Astrocyte (in vitro differentiated cells and primary cell): ENCODE measurements around the gene MFN2. TPM values are rescaled to one million over a fixed set of nuclear protein-coding genes. Genes with fewer than 3 reads are reported as not detected.
A peak's percentile ranks its signal among the peaks of the same experiment; 100 is the strongest.
"Not testable (repeated sequence)": the region's sequence is repeated elsewhere in the genome, so short reads cannot be mapped to it uniquely, and the experiment has no call there.

Source experiments
- DNase-seq: peaks from one replicate; pipeline ENCODE4 v3.0.0-alpha.2; 2010; ENCODE audit warnings: low read depth
- FAIRE-seq: peaks from 2 replicates; lab custom pipeline; 2011; peaks lifted over from hg19 to GRCh38; lab: Jason Lieb, UNC
- H2AFZ ChIP-seq: 2 replicates; pipeline ENCODE4 v1.6.0; 2012; ENCODE audit warnings: low read depth, low read length, inconsistent platforms
- H3K27ac ChIP-seq: 2 replicates; pipeline ENCODE4 v1.5.1; 2011; ENCODE audit warnings: low read depth, low read length, inconsistent platforms
- H3K27me3 ChIP-seq: 2 replicates; pipeline ENCODE4 v1.6.0; 2011; ENCODE audit warnings: low read length, inconsistent platforms; ENCODE audit not compliant: insufficient read depth
- H3K36me3 ChIP-seq: 2 replicates; pipeline ENCODE4 v1.5.1; 2011; ENCODE audit warnings: low read length, inconsistent platforms; ENCODE audit not compliant: insufficient read depth
- H3K4me1 ChIP-seq: 2 replicates; pipeline ENCODE4 v1.5.1; 2011; ENCODE audit warnings: low read length, inconsistent platforms; ENCODE audit not compliant: insufficient read depth
- H3K4me2 ChIP-seq: 2 replicates; pipeline ENCODE4 v1.6.0; 2012; ENCODE audit warnings: low read length, inconsistent platforms
- H3K4me3 ChIP-seq: 2 replicates; pipeline ENCODE4 v1.5.1; 2011; ENCODE audit warnings: low read depth, mild to moderate bottlenecking, low read length, inconsistent platforms; ENCODE audit not compliant: insufficient read depth
- H3K79me2 ChIP-seq: 2 replicates; pipeline ENCODE4 v1.6.0; 2012; ENCODE audit warnings: mild to moderate bottlenecking, low read length, inconsistent platforms; ENCODE audit not compliant: insufficient read depth
- H3K9ac ChIP-seq: 2 replicates; pipeline ENCODE4 v1.6.0; 2012; ENCODE audit warnings: mild to moderate bottlenecking, low read length, inconsistent platforms
- H3K9me3 ChIP-seq: 2 replicates; pipeline ENCODE4 v1.5.1; 2012; ENCODE audit warnings: low read depth, mild to moderate bottlenecking, low read length, inconsistent platforms; ENCODE audit not compliant: insufficient read depth
- H4K20me1 ChIP-seq: 2 replicates; pipeline ENCODE4 v1.6.0; 2012; ENCODE audit warnings: low read length, inconsistent platforms; ENCODE audit not compliant: insufficient read depth
- H3K27ac Mint-ChIP-seq: one replicate; pipeline ENCODE4 v1.8.0; 2021; ENCODE audit warnings: mild to moderate bottlenecking, mixed read lengths; ENCODE audit not compliant: unreplicated experiment
- H3K27me3 Mint-ChIP-seq: one replicate; pipeline ENCODE4 v1.8.0; 2021; ENCODE audit warnings: low read depth, mixed read lengths; ENCODE audit not compliant: unreplicated experiment
- H3K36me3 Mint-ChIP-seq: one replicate; pipeline ENCODE4 v1.8.0; 2021; ENCODE audit warnings: low read depth, mixed read lengths; ENCODE audit not compliant: unreplicated experiment
- H3K4me1 Mint-ChIP-seq: one replicate; pipeline ENCODE4 v1.8.0; 2021; ENCODE audit warnings: low read depth, mixed read lengths; ENCODE audit not compliant: unreplicated experiment
- H3K4me3 Mint-ChIP-seq: one replicate; pipeline ENCODE4 v1.8.0; 2021; ENCODE audit warnings: mild to moderate bottlenecking, moderate library complexity, mixed read lengths; ENCODE audit not compliant: unreplicated experiment
- H3K9me3 Mint-ChIP-seq: one replicate; pipeline ENCODE4 v1.8.0; 2021; ENCODE audit warnings: mild to moderate bottlenecking, mixed read lengths; ENCODE audit not compliant: unreplicated experiment
- EZH2 ChIP-seq: IDR thresholded peaks from 2 replicates; pipeline ENCODE4 v1.6.1; 2012; ENCODE audit warnings: mild to moderate bottlenecking, low read length, inconsistent platforms; ENCODE audit not compliant: insufficient read depth
- total RNA-seq: library from RNA; stranded (reverse); gene quantifications from 2 replicates; pipeline ENCODE4 v1.2.1, GENCODE V29; 2021
- TF ChIP-seq, protein P1 (sequence below): IDR thresholded peaks from 2 replicates; pipeline ENCODE4 v1.5.1; 2011; ENCODE audit warnings: low read depth, mild to moderate bottlenecking, inconsistent platforms, low read length, moderate library complexity; ENCODE audit not compliant: insufficient read depth

MFN2 gene
- total RNA-seq, 1 donor from 2014 or later, result 75.5 TPM

DNA sequence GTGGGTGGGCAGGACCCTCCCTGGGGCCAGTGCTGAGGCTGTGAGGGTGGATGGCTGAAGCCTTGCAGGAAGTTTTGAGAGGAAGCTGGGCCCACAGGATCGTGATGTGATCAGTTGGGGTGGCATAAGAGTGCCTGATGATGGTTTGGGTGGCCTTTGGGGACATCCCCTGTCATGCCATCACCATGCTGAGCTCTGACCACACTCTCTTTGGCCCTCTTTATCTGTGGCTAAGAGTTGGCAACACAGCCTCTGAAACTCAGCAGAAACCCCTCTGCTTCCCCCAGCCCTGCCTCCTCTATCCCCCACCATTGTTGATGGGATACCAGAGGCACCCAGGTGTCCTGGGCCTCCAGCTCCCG is 58.9 kb downstream of the MFN2 start:
- Mint-ChIP-seq H3K27me3 (peaks cover 2% of the 10 kb centered on the region), H3K4me3 (no peak overlapping the region), H3K4me1 (peaks cover 9% of the 10 kb centered on the region), H3K27ac (no peak overlapping the region), H3K36me3 (no peaks in the 10 kb centered on the region), H3K9me3 (peaks cover 1% of the 10 kb centered on the region)
- H3K27ac ChIP-seq, result no peak overlapping the region
- no peak overlapping the region for H3K4me2 ChIP-seq
- DNase-seq (no peak), FAIRE-seq (no peak)
- no peak overlapping the region for H2AFZ ChIP-seq
- no peaks in the 10 kb centered on the region for H4K20me1 ChIP-seq
- TF ChIP-seq, protein P1, sequence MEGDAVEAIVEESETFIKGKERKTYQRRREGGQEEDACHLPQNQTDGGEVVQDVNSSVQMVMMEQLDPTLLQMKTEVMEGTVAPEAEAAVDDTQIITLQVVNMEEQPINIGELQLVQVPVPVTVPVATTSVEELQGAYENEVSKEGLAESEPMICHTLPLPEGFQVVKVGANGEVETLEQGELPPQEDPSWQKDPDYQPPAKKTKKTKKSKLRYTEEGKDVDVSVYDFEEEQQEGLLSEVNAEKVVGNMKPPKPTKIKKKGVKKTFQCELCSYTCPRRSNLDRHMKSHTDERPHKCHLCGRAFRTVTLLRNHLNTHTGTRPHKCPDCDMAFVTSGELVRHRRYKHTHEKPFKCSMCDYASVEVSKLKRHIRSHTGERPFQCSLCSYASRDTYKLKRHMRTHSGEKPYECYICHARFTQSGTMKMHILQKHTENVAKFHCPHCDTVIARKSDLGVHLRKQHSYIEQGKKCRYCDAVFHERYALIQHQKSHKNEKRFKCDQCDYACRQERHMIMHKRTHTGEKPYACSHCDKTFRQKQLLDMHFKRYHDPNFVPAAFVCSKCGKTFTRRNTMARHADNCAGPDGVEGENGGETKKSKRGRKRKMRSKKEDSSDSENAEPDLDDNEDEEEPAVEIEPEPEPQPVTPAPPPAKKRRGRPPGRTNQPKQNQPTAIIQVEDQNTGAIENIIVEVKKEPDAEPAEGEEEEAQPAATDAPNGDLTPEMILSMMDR, result no peak
- TF ChIP-seq EZH2, result no peak
- H3K79me2 ChIP-seq, result no peaks in the 10 kb centered on the region
- no peak overlapping the region for H3K4me3 ChIP-seq
- H3K4me1 ChIP-seq, result peaks cover 14% of the 10 kb centered on the region
- H3K9me3 ChIP-seq, result no peaks in the 10 kb centered on the region
- no peaks in the 10 kb centered on the region for H3K36me3 ChIP-seq
- H3K27me3 ChIP-seq, result peaks cover 3% of the 10 kb centered on the region
- H3K9ac ChIP-seq, result no peak overlapping the region

DNA sequence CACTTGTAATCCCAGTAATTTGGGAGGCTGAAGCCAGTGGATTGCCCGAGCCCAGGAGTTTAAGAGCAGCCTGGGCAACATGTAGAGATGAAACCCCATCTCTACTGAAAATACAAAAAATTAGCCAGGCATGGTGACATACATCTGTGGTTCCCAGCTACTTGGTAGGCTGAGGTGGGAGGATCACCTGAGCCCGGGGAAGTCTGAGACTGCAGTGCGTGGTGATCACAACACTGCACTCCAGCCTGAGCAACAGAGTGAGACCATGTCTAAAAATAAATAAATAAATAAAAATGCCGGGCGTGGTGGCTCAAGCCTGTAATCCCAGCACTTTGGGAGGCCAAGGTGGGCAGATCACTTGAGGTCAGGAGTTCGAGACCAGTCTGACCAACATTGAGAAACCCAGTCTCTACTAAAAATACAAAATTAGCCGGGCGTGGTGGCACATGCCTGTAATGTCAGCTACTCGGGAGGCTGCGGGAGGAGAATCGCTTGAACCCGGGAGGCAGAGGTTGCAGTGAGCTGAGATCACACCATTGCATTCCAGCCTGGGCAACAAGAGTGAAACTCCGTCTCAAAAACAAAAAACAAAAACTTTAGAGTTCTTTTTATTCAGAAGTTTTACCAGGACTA is 59.7 kb downstream of the MFN2 start:
- H2AFZ ChIP-seq, H3K4me3 Mint-ChIP-seq, FAIRE-seq: not testable (repeated sequence)

DNA sequence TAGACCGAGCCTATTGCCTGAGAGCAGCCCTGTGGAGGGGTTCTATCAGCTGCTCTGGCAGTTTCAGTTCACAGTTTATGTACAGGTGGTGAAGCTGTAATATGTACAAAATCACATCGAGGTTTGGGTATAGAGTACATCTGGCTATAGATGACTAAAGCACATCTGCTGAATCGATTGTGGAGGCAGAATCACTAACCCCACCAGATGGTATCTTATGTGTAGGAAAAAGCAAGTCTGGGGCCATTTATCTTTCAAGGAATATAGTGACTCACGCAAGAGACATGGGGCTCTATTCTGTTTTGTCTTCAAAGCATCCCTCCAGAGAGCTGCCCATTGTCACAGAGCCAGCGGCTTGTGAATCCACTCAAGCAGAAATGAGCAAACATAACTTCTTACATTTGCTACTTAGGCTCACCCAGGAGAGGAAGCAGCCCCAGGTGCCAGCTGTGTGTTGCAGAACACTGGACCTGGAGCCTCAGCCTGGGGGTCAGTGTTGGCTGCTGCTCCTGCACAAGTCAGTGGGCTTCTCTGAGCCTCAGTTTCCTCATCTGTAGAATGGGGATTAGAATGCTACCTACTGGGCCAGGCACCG is 60.3 kb downstream of the MFN2 start:
- no peak overlapping the region for H2AFZ ChIP-seq
- peaks cover 9% of the 10 kb centered on the region for H3K4me1 Mint-ChIP-seq

More for the DNA sequence above, 59.7 kb downstream of the MFN2 start:
- H4K20me1 ChIP-seq, H3K9me3 ChIP-seq, H3K36me3 ChIP-seq, H3K27ac ChIP-seq, H3K4me1 Mint-ChIP-seq, H3K36me3 Mint-ChIP-seq, H3K27me3 Mint-ChIP-seq, H3K9ac ChIP-seq, DNase-seq, H3K27me3 ChIP-seq, H3K27ac Mint-ChIP-seq, H3K4me3 ChIP-seq, H3K9me3 Mint-ChIP-seq, H3K79me2 ChIP-seq: not testable (repeated sequence)
- Histone ChIP-seq H3K4me1 (peaks cover 14% of the 10 kb centered on the region), H3K4me2 (peak overlapping the region; percentile 49)

DNA sequence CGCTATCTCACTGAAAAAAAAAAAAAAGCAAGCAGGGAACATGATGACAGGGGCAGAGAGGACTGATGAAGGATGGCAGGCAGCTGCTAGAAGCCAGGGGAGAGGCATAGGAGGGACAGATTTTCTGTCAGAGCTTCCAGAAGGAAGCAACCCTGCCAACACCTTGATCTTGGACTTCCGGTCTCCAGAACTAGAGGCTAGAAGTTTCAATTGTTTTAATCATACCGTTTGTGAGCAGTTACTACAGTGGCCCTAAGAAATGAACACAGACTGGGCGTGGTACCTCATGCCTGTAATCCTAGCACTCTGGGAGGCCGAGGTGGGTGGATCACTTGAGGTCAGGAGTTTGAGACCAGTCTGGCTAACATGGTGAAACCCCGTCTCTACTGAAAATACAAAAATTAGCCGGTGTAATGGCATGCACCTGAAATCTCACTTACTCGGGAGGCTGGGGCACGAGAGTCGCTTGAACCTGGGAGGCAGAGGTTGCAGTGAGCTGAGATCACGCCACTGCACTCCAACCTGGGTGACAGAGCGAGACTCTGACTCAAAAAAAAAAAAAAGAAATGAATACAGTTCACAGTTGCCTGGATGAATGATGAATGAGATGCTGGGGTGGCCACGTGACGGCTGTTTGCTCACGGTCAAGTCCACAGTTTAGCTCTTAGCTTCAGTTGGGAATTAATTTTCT is 64.1 kb downstream of the MFN2 start:
- H3K27me3 ChIP-seq, result peaks cover 12% of the 10 kb centered on the region
- not testable (repeated sequence) for H3K27ac ChIP-seq, H3K79me2 ChIP-seq, H3K36me3 Mint-ChIP-seq, H3K4me2 ChIP-seq, H2AFZ ChIP-seq, H3K9ac ChIP-seq, H3K4me3 Mint-ChIP-seq, H3K9me3 Mint-ChIP-seq, H3K36me3 ChIP-seq, H3K27ac Mint-ChIP-seq, FAIRE-seq, H3K4me1 Mint-ChIP-seq, H3K4me3 ChIP-seq, H3K9me3 ChIP-seq, H4K20me1 ChIP-seq
- peak; percentile 38 for DNase-seq
- H3K4me1 ChIP-seq, result peaks cover 21% of the 10 kb centered on the region
- peaks cover 10% of the 10 kb centered on the region for H3K27me3 Mint-ChIP-seq

More for the DNA sequence above, 60.3 kb downstream of the MFN2 start:
- no peak overlapping the region for H3K9ac ChIP-seq
- peak overlapping the region; percentile 49 for H3K4me2 ChIP-seq
- H3K27me3 ChIP-seq, result peaks cover 8% of the 10 kb centered on the region
- H3K36me3 ChIP-seq, result no peaks in the 10 kb centered on the region
- no peak for TF ChIP-seq EZH2
- TF ChIP-seq, protein P1, result no peak
- FAIRE-seq (peak; percentile 73), DNase-seq (peak; percentile 96)
- no peaks in the 10 kb centered on the region for H3K9me3 ChIP-seq
- Mint-ChIP-seq H3K36me3 (no peaks in the 10 kb centered on the region), H3K27me3 (peaks cover 11% of the 10 kb centered on the region), H3K27ac (no peak overlapping the region), H3K4me3 (no peak overlapping the region), H3K9me3 (peaks cover 2% of the 10 kb centered on the region)
- H3K4me3 ChIP-seq, result no peak overlapping the region
- H4K20me1 ChIP-seq, result no peaks in the 10 kb centered on the region
- no peaks in the 10 kb centered on the region for H3K79me2 ChIP-seq
- no peak overlapping the region for H3K27ac ChIP-seq
- peaks cover 14% of the 10 kb centered on the region for H3K4me1 ChIP-seq
